DND-41 (cell line): Measurements from ENCODE around the gene SMIM43.

Experiments
- EZH2 ChIP-seq: IDR thresholded peaks from 3 replicates; pipeline ENCODE4 v1.6.1; 2012; ENCODE audit warnings: borderline replicate concordance, low read depth, mild to moderate bottlenecking, moderate library complexity, low read length, inconsistent platforms; ENCODE audit not compliant: severe bottlenecking
- TF ChIP-seq, protein P1 (sequence below): IDR thresholded peaks from 2 replicates; pipeline ENCODE4 v1.5.1; 2012; ENCODE audit warnings: borderline replicate concordance, low read length, moderate library complexity, mild to moderate bottlenecking; ENCODE audit not compliant: poor library complexity, severe bottlenecking; ENCODE audit errors: extremely low read depth

- TF ChIP-seq, protein P1, sequence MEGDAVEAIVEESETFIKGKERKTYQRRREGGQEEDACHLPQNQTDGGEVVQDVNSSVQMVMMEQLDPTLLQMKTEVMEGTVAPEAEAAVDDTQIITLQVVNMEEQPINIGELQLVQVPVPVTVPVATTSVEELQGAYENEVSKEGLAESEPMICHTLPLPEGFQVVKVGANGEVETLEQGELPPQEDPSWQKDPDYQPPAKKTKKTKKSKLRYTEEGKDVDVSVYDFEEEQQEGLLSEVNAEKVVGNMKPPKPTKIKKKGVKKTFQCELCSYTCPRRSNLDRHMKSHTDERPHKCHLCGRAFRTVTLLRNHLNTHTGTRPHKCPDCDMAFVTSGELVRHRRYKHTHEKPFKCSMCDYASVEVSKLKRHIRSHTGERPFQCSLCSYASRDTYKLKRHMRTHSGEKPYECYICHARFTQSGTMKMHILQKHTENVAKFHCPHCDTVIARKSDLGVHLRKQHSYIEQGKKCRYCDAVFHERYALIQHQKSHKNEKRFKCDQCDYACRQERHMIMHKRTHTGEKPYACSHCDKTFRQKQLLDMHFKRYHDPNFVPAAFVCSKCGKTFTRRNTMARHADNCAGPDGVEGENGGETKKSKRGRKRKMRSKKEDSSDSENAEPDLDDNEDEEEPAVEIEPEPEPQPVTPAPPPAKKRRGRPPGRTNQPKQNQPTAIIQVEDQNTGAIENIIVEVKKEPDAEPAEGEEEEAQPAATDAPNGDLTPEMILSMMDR: no peak
- no peak for TF ChIP-seq EZH2
These were observed 23.9 kb upstream of the SMIM43 start for GRCh38 chr4:121788896-121789295.
